ENCODE results near the gene IGF2BP2. TPM values are rescaled to one million over a fixed set of nuclear protein-coding genes. Genes with fewer than 3 reads are reported as not detected.

IGF2BP2 gene
- total and polyA plus RNA-seq, 2 of the 13 experiments (the other 11 are each of a cell fraction or from before 2014, with no cell fraction given), result 6.5 to 46.0 TPM

- CTCF ChIA-PET (ENCODE audit: low intra/inter-chr PET ratio, low total read pairs), result no interaction called here
- Histone ChIP-seq H3K4me1 (ENCODE audit: insufficient read depth, low read length) (no peaks in the 10 kb centered on the region), H3K27ac (ENCODE audit: extremely low read length, insufficient read depth, low read length) (no peak overlapping the region), H4K20me1 (ENCODE audit: insufficient read depth, low read length) (no peaks in the 10 kb centered on the region), H3K27me3 (ENCODE audit: control insufficient read depth in 1 of 2, insufficient read depth in 2 of 2, low read length in 2 of 2) (no peaks in the 10 kb centered on the region), H3K9me3 (ENCODE audit: low read length) (no peaks in the 10 kb centered on the region), H3K36me3 (replicated peaks in 1 of 2; ENCODE audit: control insufficient read depth in 1 of 2, insufficient read depth in 2 of 2, low read length in 2 of 2) (peaks cover 27 to 49% of the 10 kb centered on the region in 2 experiments), H3K4me2 (ENCODE audit: low read depth, low read length) (no peak overlapping the region), H3K9ac (ENCODE audit: insufficient read depth, low read depth, low read length) (no peak overlapping the region), H3K79me2 (ENCODE audit: insufficient read depth, low read length) (no peaks in the 10 kb centered on the region), H2AFZ (ENCODE audit: low read length) (no peak overlapping the region), H3K4me3 (replicated peaks in 1 of 3; ENCODE audit: insufficient read depth in 1 of 3, low read depth in 2 of 3, low read length in 3 of 3) (no peak overlapping the region)
- TF ChIP-seq HDAC1 (CRISPR knock-in tag; IDR thresholded peaks at IDR 0.05), result no peak
- peak; percentile 48 for TF ChIP-seq AGO2 (optimal IDR thresholded peaks at IDR 0.05; ENCODE audit: low read depth, low read length)
- TF ChIP-seq ZBTB46 (CRISPR knock-in tag; IDR thresholded peaks at IDR 0.05; ENCODE audit: borderline replicate concordance), result no peak
- TF ChIP-seq ZNF18 (CRISPR knock-in tag; IDR thresholded peaks at IDR 0.05; ENCODE audit: insufficient replicate concordance), result no peak
- TF ChIP-seq PCBP1 (IDR thresholded peaks at IDR 0.05; ENCODE audit: borderline replicate concordance, low read depth, low read length), result no peak
- no peak for TF ChIP-seq ZNF282 (IDR thresholded peaks at IDR 0.05; ENCODE audit: partially characterized antibody)
- TF ChIP-seq MBNL3 (CRISPR knock-in tag; conservative IDR thresholded peaks at IDR 0.05), result no peak
- TF ChIP-seq RFXANK (CRISPR knock-in tag; IDR thresholded peaks at IDR 0.05), result no peak
- no peak for TF ChIP-seq ZMYM4 (CRISPR knock-in tag; IDR thresholded peaks at IDR 0.05)
- peak; percentile 36 for TF ChIP-seq RBM22 (optimal IDR thresholded peaks at IDR 0.05; ENCODE audit: low read length)
- no peak for TF ChIP-seq GATAD1 (CRISPR knock-in tag; IDR thresholded peaks at IDR 0.05)
- TF ChIP-seq NPAS2 (CRISPR knock-in tag; IDR thresholded peaks at IDR 0.05; ENCODE audit: borderline replicate concordance), result no peak
- no peak for TF ChIP-seq NFAT5 (CRISPR knock-in tag; IDR thresholded peaks at IDR 0.05)
- no peak for TF ChIP-seq SP140L (CRISPR knock-in tag; IDR thresholded peaks at IDR 0.05; ENCODE audit: borderline replicate concordance)
- no peak for TF ChIP-seq STAG1 (CRISPR knock-in tag; IDR thresholded peaks at IDR 0.05)
- no peak for TF ChIP-seq ZSCAN21 (CRISPR knock-in tag; IDR thresholded peaks at IDR 0.05; ENCODE audit: borderline replicate concordance)
- no peak for TF ChIP-seq HMGA1 (CRISPR knock-in tag; conservative IDR thresholded peaks at IDR 0.05)
- WGBS (ENCODE audit: low lambda C conversion rate), result 97% methylated on average over 12 of the region's 16 CpGs
- peak; percentile 14 for ATAC-seq
- in situ Hi-C loops (cut with HindIII; ENCODE audit: extremely low pct_ligation_motif_present, low pct_unique_long_range_greater_than_20kb), result no loop called here
- no peak for FAIRE-seq
- no peak for DNase-seq (ENCODE audit: low spot score)
- BruUV-seq (replicated peaks), result no TSS peak
- POLR2A ChIA-PET, result no interaction called here
- intact Hi-C loops (cut with micrococcal nuclease; ENCODE audit: unreplicated experiment), result no loop called here
Measured at GRCh38 chr3:185645596-185646381, 179.1 kb downstream of the IGF2BP2 start.
